ENCODE measurements around the gene PSMG3.
A peak's percentile ranks its signal among the peaks of the same experiment; 100 is the strongest.

PSMG3 gene

DNA sequence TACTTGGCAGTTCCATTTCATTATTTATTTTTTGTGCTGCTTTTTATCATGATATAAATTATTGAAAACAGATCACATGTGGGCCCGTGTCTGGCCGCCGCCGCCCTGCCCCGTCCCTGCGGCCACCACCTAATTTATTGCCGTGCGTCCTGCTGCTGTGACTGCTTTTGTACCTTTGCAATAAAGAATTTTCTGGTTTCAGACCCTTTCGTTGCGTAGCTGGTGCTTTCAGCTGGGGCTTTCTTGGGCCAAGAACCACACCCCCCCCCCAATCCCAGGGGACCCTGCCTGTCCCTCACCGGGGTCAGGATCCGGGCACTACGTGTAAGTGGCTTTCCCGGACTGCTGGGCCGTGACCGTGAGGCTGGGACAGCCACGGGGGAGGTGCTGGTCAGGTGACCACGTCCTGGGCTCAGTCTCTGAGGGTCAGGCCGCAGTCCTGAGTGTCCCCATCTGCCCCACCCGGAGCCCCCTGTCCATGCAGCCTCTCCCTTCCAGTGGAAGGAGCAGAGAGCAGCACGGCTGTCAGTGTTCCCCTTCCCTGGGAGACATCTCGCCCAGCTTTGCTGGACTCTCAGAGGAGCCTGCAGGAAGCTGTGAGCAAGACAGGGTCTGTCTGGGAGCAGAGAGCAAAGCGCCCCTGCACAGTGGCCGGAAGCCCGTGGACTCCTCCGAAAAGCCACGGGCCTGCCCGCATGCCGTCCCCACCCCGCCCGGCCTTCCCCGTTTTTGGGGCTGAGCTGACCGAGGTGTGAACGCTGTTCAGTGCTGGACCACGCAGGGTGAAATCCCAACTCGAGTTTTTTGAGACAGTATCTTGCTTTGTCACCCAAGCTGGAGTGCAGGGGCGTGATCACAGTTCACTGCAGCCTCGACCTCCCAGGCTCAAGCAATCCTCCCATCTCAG, 26.7 kb downstream of the PSMG3 start:
- peak; percentile 16 for DNase-seq

DNA sequence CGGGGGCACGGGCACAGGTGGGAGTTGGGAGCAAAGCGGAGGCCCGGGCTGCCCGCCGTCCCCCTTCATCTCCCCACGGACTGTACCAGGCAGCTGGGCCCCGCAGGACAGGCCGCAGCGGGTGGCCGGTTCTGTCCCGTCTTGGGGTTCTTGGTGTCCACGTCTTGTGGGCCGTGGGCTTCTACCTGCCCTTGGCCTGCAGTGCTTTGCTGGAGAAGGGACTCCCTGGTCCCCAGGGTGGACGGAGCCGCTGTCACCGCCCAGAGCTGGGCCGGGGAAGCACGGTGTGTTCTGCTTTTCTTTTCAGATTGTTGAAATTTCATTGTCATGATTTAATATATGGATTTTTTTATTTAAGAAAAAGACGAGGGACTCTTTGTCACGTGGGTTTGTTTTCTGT, 27.5 kb downstream of the PSMG3 start:
- no peak for DNase-seq

GRCh38 chr7:1541431-1542162, 28.2 kb downstream of the PSMG3 start:
- peak; percentile 17 for DNase-seq

GRCh38 chr7:1540776-1541271, 29.0 kb downstream of the PSMG3 start:
- peak; percentile 15 for DNase-seq

- DNase-seq = no peak
These were observed 29.7 kb downstream of the PSMG3 start for GRCh38 chr7:1539882-1540775.

- DNase-seq = peak; percentile 16
These were observed 30.5 kb downstream of the PSMG3 start for GRCh38 chr7:1539181-1539881.

GRCh38 chr7:1538544-1539180, 31.2 kb downstream of the PSMG3 start:
- DNase-seq = no peak

DNA sequence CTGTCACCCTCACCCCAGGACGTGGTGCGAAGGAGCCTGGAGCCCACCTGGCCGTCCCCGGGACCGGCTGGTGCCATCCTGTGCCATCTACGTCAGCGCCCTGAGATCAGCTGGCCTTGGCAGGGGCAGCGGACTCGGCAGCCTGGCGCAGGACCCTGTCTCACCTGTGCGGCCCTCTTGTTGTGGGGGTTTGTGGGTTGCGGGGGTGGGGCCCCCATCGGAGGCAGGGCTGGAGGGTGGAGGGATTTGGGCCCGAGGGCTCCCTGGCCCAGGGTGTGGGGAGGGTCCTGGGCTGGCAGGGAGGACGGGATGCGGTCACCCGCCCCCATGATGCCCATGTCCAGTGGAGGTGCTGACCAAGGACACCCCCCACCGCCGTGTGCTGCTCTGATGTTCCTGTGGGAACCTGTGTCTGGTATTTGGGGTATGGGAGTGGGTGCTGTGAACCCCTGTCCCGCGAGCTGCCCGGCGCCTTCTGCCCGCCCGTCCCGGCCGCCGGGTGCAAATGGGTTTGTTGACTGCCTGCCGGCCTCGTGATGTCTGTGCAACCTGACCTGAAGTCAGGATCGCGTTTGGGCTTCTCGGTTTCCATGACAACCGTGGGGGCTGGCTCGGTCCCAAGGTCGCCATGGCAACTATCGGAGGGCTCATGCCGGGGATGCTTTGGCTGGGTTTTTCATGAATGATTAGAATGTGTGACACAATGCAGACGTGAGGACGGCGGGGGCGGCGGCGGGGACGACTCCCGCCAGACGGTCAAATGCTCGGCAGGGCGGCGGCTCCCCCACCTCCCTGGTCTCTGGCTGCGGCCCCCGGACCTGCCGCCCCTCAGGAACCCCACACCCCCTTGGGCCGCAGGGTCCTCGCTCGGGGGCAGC, 32.1 kb downstream of the PSMG3 start:
- DNase-seq = peak; percentile 15

DNA sequence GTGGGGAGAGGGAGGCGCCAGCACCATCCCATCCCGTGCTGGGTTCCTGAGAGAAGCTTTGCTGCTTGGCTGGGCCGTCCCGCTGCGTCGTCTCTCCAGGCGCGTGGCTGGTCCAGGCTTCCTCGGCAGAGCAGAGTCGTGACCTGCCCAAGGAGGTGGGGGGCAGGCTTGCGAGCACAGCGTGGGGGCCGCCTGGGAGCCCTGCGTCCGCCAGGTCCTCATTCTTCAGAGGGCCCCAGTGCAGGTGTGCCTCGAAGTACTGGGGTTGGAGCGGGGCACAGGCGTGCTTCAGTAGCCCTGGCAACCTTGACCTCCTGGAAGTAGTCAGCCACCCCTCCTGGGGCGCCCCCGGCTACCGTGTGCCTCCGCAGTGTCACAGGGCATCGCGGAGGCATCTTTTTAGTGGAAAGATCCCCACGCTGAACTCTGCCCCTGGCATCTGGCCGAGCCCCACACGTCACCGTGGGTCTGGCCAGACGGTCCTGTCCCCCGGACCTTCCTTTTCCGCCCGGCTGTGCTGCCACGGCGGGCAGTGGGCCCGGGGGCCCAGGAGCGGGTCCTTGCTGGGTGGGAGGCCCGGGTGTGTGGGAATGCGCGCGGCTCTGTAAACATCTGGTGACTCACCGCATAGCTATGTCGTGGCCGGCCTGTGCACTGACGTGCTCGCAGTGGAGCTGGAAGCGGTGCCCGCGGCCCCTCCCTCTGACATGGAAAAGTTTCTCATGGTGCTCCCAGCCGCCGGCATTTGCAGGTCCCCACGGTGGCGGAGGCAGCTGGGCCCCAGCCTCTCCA, 32.9 kb downstream of the PSMG3 start:
- peak; percentile 16 for DNase-seq

DNA sequence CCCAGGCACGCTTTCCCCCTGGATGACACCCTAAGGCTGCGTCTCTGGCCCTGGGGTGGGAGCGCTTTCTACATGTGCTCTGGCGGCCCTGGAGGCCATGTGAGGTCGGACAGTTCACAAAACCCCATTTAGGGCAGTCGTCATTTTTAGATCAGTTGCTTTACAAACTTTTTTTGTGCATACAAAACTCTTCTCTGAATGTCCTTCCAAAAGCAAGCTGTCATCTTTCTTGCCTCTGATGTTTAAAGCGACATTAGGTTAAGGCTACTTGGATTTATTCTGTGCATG, 33.4 kb downstream of the PSMG3 start:
- no peak for DNase-seq

DNA sequence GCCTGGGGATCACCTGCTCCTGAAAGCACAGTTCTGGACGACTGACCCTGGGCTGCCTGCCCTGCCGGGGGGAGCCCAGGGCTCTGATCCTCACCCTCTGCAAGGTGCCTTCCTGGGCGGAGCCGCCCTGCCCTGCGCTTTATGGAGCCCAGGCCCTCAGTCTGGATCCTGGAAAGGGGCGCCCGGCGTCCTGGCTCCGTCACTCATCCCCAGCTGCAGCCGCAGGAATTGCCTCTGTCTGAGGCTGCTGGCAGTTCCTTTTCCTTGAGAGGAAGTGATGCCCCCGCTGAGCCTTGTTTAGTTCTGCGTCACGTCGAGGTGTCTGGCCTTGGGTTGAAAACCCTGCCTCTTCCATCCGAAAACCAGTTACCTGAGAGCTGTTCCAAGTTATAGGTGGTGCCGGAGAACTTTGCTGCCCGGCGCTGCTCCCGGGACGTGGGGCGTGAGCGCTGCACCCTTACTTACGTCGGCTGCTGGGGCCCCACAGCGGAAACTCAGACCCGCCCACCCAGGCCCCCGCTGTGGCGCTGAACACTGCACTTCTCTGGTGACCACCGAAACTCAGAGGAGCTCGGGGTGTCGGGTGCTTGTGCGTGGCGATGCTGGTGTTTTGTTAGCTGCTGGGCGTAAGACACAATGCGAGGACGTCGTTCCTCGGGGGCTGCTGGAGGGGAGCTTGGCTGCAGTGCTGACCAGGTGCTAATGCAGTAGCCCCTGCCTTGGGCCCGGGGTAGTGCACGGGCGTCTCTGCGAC, 34.0 kb downstream of the PSMG3 start:
- DNase-seq = no peak

- DNase-seq = no peak
These were observed 34.8 kb downstream of the PSMG3 start for GRCh38 chr7:1535100-1535458.

DNA sequence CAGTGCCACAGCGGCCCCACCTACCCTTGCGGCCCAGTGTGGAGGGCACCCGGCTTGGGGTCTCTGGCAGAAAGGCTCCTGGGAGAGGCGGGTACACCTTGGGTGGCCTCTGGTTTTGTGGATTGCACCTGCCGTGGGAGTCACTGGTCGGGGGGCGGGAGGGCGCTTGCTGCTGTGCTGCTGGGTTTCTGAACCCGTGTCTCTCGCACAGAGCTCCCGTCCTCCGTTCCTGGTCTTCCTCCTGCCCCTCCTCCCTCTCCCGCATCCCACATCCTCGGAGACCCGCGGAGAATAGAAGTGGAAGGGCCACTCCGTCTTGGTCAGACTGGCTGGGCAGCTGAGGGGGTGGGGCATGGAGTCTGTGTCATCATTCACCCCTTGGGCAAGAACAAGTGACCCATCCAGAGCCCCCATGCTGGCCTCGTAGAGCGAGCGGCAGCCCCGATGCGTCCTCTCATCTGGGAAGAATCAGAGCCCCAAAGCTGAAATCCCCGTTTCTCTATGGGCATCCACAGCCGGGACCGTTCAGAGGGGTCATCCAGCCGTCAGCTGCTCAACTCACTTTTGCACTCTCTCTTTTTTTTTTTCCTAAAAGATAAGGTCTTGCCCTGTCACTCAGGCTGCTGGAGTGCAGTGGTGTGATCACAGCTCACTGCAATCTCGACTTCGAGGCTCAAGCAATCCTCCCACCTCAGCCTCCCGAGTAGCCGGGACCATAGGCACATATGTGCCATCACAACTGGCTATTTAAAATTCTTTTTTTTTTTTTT, 35.3 kb downstream of the PSMG3 start:
- peak; percentile 22 for DNase-seq

GRCh38 chr7:1533547-1534329, 36.1 kb downstream of the PSMG3 start:
- peak; percentile 38 for DNase-seq

- no peak for DNase-seq
These were observed 36.6 kb downstream of the PSMG3 start for GRCh38 chr7:1533255-1533546.

- DNase-seq = peak; percentile 62
These were observed 37.2 kb downstream of the PSMG3 start for GRCh38 chr7:1532456-1533254.

- DNase-seq = no peak
These were observed 37.8 kb downstream of the PSMG3 start for GRCh38 chr7:1531979-1532455.
